ENCODE data around the gene TMEM143.
A peak's percentile ranks its signal among the peaks of the same experiment; 100 is the strongest.

The TMEM143 gene

DNA sequence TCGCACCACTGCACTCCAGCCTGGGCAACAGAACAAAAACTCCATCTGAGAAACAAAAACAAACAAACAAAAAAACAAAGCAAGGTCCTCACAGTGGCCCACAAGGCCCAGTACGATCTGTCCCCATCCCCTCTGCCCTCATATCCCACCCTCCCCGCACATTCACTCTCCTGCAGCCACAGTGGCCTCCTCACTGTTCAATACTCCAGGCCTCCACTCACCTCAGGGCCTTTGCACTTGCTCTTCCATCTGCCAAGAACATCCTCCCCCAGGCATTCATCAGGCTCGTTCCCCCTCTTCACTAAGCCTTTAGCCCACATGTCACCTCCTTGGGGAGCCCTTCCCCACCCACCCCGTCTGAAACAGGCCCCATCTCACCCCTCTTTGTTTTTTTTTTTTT lies 4.6 kb downstream of the TMEM143 start:
- no peak for DNase-seq (ENCODE audit: low read depth)

DNA sequence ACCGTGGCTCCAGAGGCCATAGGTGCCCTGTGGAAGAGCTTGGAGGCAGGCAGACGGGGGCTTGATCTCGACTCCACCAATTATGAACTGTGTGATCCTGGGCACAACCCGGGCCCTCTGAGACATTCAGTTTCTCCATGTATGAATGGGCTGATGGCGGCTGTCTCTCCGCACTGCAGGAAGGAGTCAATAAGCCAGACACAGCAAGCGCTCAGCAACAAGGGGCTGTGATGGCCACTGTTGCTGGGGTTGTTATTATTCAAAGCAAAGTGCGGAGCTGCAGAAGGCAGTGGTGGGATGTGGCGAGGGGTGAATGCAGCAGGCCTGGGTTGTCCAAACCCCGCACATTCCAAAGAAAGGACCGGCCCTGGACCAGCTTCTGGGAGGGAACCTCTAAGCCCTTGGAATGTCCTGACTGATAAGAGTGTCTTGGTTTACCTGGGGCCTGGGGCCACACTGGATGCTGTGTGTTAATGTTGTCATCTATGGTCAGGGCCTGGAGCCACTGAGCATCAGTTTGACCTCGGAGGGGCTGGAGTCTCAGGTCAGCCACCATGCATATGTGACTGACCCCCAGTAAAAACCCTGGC lies 8.3 kb downstream of the TMEM143 start:
- DNase-seq (ENCODE audit: low read depth): no peak

GRCh38 chr19:48354332-48354992 lies 9.3 kb downstream of the TMEM143 start:
- DNase-seq (ENCODE audit: low read depth): no peak

DNA sequence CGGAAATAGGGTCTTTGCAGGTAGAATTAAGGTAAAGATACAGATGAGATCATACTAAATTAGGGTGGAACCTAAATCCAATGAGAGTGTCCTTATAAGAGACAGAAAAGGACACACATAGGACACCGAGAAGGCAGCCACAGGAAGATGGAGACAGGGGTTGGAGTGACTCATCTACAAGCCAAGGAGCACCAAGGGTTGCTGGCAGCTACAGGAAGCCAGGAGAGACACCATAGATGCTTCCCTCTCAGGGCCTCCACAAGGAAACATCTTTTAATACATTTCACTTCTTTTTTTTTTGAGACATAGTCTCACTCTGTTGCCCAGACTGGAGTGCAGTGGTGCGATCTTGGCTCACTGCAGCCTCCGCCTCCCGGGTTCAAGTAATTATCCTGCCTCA lies 10.1 kb downstream of the TMEM143 start:
- no peak for DNase-seq (ENCODE audit: low read depth)

GRCh38 chr19:48351341-48351752 lies 12.4 kb downstream of the TMEM143 start:
- DNase-seq (ENCODE audit: low read depth): no peak

DNA sequence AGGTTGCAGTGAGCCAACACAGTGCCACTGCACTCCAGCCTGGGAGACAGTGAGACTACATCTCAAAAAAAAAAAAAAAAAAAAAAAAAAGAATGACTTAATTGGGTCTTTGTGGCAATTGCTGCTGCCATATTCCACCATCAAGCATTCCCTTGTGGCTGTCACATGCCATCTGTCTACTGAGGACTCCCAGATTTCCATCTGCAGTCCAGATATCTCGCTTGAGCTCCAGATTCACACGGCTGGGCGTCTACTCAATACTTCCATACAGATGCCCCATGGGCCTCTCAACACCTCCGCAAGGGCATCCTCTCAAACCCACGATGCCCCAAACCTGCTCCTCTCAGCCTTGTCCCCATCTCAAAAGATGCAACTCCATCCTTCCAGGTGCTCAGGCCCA lies 12.9 kb downstream of the TMEM143 start:
- DNase-seq (ENCODE audit: low read depth): no peak

DNA sequence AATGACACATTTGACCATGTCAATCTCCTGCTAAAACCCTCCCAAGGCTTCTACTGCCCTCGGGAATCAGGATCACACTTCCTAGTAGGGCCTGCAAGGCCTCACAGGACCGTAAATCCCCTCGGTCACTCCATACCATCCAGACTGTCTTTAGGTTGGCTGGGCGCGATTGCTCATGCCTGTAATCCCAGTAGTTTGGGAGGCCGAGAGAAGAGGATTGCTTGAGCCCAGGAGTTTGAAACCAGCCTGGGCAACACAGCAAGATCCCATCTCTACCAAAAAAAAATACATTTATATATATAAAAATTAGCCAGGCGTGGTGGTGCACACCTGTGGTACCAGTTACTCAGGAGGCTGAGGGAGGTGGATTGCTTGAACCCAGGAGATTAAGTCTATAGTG lies 15.0 kb downstream of the TMEM143 start:
- DNase-seq (ENCODE audit: low read depth): no peak

- DNase-seq (ENCODE audit: low read depth): no peak
Observed at GRCh38 chr19:48348045-48348444, 15.7 kb downstream of the TMEM143 start.

DNA sequence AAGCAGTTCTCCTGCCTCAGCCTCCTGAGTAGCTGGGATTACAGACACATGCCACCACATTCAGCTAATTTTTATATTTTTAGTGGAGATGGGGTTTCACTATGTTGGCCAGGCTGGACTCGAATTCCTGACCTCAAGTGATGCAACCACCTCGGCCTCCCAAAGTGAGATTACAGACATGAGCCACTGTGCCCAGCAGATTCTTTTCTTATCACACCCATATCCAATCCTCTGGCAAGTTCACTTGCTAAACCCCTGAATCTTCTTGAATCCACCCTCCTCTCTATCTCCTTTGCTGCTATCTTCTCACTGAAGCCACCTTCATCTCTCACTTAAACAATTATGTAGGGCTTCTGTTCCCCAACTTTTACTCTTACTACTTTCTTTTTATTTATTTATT lies 17.5 kb downstream of the TMEM143 start:
- DNase-seq (ENCODE audit: low read depth): no peak

DNA sequence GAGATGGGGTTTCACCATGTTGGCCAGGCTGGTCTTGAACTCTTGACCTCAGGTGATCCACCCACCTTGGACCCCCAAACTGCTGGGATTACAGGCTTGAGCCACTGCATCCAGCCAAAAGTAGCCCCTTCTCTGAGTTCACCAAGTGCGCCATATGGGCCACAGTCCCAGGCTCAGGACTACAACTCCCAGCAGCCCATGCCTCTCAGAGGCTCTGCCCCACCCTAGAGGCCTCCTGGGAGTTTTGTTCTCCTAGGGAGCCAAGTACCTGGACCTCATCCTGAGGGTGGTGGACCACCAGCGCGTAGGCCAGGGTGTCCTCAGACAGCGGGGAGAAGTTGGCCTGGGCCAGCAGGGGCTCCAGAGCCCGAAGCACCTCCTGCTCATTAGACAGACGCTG lies 18.8 kb downstream of the TMEM143 start:
- no peak for DNase-seq (ENCODE audit: low read depth)

DNA sequence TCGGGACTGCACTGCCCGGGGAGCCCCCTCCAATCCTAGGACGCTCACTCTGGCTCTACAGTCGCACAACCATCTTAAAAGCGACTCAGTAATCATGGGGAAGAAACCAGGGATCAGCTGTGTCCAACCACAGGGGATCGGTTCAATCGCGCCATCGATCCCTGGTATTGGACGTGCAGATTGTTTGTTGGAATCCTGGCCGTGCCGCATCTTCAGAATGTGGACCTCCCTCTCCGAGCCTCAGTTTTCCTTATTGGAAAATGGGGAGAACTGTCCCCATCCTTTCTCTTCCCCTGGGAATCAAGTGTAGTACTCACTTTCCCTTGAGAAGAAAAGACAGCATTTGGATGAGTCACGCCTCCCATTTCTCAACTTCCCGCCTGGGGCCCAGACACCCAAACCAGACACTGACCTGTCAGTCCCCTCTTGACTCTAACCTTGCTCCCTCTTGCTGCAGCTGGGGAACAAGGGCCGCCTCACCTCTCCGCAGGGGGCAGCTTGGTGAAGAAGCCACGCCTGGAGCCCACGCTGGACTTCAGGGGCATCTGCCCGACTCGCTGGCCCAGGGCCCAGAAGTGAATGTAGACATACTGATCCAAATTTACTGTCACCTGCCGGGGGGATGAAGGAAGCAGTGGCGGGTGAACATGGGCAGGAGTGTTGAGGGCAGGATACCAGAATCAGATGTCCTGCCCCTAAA lies 20.7 kb downstream of the TMEM143 start:
- DNase-seq (ENCODE audit: low read depth): no peak

- no peak for DNase-seq (ENCODE audit: low read depth)
Observed at GRCh38 chr19:48342414-48342738, 21.4 kb downstream of the TMEM143 start.

GRCh38 chr19:48341515-48342413 lies 22.0 kb downstream of the TMEM143 start:
- DNase-seq (ENCODE audit: low read depth): no peak

GRCh38 chr19:48340995-48341394 lies 22.7 kb downstream of the TMEM143 start:
- no peak for DNase-seq (ENCODE audit: low read depth)

DNA sequence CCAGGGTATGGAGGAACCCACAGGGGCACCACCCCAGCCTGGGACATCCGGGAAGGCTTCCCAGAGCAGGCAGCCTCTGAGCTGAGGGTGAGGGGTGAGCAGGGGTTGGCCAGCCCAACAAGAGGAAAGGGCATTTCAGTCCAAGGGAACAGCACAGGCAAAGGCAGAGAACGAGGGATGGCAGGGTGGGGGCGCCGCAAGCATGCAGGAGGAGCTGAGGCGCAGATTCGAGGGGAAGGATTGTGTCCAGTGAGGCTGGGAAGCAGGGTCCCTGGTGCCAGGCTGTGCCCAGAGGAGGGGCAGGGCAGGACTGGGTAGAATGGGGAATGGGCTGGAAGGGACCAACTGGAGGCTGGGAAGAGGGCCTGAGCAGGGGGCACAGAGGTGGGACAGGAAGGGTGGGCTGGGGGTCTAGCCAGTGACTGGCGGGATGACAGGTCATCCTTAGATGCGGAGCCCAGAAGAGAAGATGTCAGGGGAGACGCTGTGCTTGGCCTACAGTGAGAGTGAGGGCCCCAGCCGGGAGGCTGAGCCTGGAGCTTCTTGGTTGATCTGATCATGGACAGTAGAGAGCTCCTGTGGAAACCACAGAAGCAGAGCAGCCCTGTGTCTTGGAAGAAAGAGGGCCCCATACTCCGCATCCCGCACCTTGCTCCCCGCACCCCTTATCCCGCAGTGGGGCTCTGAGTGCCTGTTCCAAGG lies 24.8 kb downstream of the TMEM143 start:
- DNase-seq (ENCODE audit: low read depth): no peak

DNA sequence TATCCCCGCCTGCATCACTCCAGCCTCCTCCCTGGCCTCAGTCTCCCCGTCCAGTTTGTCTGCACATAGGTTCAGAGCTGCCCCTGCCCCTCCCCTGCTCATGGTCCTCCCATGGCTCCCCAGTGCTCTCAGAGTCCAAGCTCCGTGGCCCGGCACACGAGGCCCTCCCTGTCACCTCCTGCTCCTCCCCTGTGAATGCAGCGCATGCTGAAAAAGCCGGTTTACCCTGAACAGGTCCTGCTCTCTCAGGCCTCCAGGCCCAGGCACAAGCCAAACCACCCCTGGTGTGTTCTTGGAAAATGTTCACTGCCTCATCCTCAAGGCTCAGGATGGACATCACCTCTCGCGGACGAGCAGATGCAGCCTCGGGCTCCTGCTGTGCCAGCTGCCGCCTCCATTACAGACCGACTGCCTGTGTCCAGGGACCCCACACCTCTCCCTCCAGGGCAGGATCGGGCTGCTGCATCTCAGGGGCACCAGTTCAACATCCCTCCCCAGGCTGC lies 25.4 kb downstream of the TMEM143 start:
- no peak for DNase-seq (ENCODE audit: low read depth)

DNA sequence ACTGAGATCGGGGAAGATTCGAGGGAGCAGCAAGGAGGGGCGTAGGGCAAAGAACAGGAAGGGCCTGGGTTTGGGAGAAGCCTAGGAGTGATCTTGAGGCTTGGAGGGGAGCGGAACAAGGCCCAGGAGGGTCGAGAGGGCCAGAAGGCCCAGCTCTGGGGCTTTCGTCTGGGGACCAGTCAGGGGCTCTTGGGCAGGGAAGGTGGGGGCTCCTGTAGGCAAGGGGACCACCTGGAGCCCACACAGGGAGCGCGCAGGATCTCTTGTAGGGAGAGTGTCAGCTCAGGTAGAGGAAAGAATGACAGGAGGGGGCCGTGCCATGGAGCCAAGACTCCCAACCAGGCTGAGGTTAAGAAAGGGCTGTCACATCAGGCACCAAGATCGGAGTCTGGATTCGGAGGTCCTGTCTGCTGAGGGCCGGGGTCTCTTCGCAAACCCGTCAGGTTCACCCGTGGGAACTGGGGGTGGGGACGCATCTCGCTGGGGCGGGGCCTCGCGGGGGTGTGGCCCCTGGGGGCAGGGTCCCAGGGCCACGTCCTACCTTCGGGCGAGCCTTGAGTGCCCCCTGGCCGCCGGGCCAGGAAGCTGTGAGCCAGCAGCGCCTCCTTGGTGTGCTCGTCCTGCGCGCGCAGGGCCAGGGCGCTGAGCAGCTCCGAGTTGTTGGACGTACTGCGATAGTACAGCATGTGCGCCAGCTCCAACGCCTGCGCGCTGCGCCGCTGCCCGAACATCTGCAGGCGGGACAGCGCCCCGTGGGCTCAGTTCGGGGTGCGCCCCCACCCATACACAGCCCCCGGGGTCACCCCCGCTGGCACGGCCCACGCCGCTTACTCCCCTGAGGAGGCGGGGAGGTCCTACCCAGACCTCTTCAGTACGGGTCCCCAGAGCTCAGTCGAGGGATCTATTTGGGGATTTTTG lies 30.0 kb downstream of the TMEM143 start:
- no peak for DNase-seq (ENCODE audit: low read depth)

- peak; percentile 87 for DNase-seq (ENCODE audit: low read depth)
Observed at GRCh38 chr19:48332662-48333466, 30.9 kb downstream of the TMEM143 start.

GRCh38 chr19:48332351-48332661 lies 31.4 kb downstream of the TMEM143 start:
- no peak for DNase-seq (ENCODE audit: low read depth)

Data from GM04503 (cell line).